ENCODE data around the gene MED31. TPM values are rescaled to one million over a fixed set of nuclear protein-coding genes. Genes with fewer than 3 reads are reported as not detected.
A peak's percentile ranks its signal among the peaks of the same experiment; 100 is the strongest.

Gene MED31
- total RNA-seq = 10 to 100 TPM; 12.1 to 13.5 (median 12.6) TPM
- long read RNA-seq, donor 1, partial matches to known transcripts = 1 of 8 reads
- long read RNA-seq, donor 1, other reads (novel, unspliced or antisense) = 3 of 8 reads
- long read RNA-seq, donor 2, transcript MED31-201 (4 exons, 1,654 nt) = major isoform, 11 of 15 reads
- long read RNA-seq, donor 2, partial matches to known transcripts = 0 of 15 reads
- long read RNA-seq, donor 2, other reads (novel, unspliced or antisense) = 3 of 15 reads

- DNase-seq = peak; percentile 97 to 99 (median 97)
- Histone ChIP-seq H3K36me3 (ENCODE audit: low read depth) (no peaks in the 10 kb centered on the region), H3K4me1 (ENCODE audit: low read depth) (peaks cover 21% of the 10 kb centered on the region), H3K9me3 (no peaks in the 10 kb centered on the region), H3K4me3 (peak within 1 kb of the TSS; percentile 56)
- intact Hi-C loops (cut with DNase I, micrococcal nuclease) = no loop called here
- TF ChIP-seq, protein P1, sequence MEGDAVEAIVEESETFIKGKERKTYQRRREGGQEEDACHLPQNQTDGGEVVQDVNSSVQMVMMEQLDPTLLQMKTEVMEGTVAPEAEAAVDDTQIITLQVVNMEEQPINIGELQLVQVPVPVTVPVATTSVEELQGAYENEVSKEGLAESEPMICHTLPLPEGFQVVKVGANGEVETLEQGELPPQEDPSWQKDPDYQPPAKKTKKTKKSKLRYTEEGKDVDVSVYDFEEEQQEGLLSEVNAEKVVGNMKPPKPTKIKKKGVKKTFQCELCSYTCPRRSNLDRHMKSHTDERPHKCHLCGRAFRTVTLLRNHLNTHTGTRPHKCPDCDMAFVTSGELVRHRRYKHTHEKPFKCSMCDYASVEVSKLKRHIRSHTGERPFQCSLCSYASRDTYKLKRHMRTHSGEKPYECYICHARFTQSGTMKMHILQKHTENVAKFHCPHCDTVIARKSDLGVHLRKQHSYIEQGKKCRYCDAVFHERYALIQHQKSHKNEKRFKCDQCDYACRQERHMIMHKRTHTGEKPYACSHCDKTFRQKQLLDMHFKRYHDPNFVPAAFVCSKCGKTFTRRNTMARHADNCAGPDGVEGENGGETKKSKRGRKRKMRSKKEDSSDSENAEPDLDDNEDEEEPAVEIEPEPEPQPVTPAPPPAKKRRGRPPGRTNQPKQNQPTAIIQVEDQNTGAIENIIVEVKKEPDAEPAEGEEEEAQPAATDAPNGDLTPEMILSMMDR (IDR thresholded peaks at IDR 0.05) = no peak
- ATAC-seq = peak; percentile 97
Observed at GRCh38 chr17:6651354-6651918, at the start of gene MED31, which contains the start of gene C17orf100. TSS of gene MED31 (minus strand) at chr17:6651605. CDS start at chr17:6651528, 77 bp downstream. TSS of gene C17orf100 (plus strand) at chr17:6651762. CDS start at chr17:6651914, 152 bp downstream.

- intact Hi-C loops (cut with DNase I, micrococcal nuclease) = no loop called here
- DNase-seq = no peak
- H3K36me3 ChIP-seq (ENCODE audit: low read depth) = no peaks in the 10 kb centered on the region
- no peaks in the 10 kb centered on the region for H3K9me3 ChIP-seq
- TF ChIP-seq, protein P1 (IDR thresholded peaks at IDR 0.05) = no peak
- no peak overlapping the region for H3K4me3 ChIP-seq
- no peak for ATAC-seq
- no peaks in the 10 kb centered on the region for H3K4me1 ChIP-seq (ENCODE audit: low read depth)
Observed at GRCh38 chr17:6700948-6701307, 49.5 kb upstream of the MED31 start.

- Histone ChIP-seq H3K36me3 (ENCODE audit: low read depth) (no peaks in the 10 kb centered on the region), H3K4me1 (ENCODE audit: low read depth) (no peaks in the 10 kb centered on the region), H3K4me3 (no peak overlapping the region), H3K9me3 (no peaks in the 10 kb centered on the region)
- intact Hi-C loops (cut with DNase I, micrococcal nuclease) = no loop called here
- ATAC-seq (no peak), DNase-seq (no peak)
- TF ChIP-seq, protein P1 (IDR thresholded peaks at IDR 0.05) = no peak
Observed at GRCh38 chr17:6699997-6700947, 48.9 kb upstream of the MED31 start.

GRCh38 chr17:6698004-6698403 is 46.6 kb upstream of the MED31 start:
- TF ChIP-seq, protein P1 (IDR thresholded peaks at IDR 0.05) = no peak
- intact Hi-C loops (cut with DNase I, micrococcal nuclease) = no loop called here
- no peak for ATAC-seq

DNA sequence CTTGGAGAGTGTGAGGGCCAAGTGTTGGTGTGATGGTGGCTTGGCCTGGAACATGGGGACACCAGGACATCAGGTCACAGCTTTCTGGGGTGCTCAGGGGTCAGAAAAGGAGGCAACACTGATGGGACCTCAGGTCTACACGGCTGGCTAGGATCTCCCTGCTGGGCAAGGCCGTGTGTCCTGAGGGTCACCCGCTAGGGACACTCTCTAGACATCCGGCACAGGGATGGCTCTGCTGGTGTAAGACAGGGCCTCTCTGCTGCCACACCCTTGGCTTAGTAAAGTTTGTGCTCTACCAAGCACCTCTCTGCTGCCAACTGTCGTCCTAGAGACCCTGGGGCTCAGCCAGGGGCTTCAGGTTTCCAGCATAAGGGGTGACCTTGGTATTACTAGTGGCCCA is 45.5 kb upstream of the MED31 start:
- Histone ChIP-seq H3K4me3 (no peak overlapping the region), H3K9me3 (no peaks in the 10 kb centered on the region), H3K36me3 (ENCODE audit: low read depth) (no peaks in the 10 kb centered on the region), H3K4me1 (ENCODE audit: low read depth) (no peaks in the 10 kb centered on the region)
- no peak for DNase-seq
- intact Hi-C loops (cut with DNase I, micrococcal nuclease) = no loop called here
- TF ChIP-seq, protein P1 (IDR thresholded peaks at IDR 0.05) = no peak
- ATAC-seq = no peak

More at GRCh38 chr17:6698004-6698403, 46.6 kb upstream of the MED31 start:
- Histone ChIP-seq H3K9me3 (no peaks in the 10 kb centered on the region), H3K4me1 (ENCODE audit: low read depth) (no peaks in the 10 kb centered on the region), H3K36me3 (ENCODE audit: low read depth) (no peaks in the 10 kb centered on the region), H3K4me3 (no peak overlapping the region)
- DNase-seq = no peak

All from mucosa of descending colon (tissue), 3 donors.